ENCODE data around the gene NTM.

NTM gene

DNA sequence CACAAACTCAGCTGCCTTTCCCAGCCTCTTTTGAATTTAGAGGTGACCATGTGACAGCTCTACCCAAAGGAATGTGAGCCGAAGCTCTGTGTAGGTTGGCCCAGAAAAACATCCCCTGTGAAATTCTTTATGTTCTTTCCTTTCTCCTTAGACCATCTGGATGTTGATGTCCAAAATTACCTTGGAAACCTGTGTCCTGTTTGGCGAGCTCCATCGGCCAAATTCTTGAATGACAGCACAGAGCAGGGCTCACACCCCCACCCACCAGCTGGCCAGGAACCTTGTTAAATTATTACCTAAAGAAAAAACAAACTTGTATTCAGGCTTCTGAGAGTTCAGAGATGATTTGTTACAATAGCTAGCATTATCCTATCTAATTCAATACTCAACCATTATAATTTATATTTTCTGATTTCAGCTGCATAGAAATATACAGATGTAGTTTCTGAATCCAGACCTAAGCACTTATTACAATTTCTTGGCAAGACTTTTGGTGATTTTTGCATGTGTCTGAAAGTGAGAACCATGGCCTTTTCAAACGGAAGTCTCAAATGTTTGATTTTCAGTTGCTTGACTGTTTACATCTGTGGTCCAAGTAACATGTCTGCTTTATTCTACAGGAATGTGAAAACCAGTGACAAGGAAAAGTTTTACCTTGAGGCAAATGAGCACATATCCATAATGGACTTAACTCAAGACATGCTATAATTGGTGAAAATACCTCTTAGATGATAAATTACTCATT, 554.2 kb downstream of the NTM start:
- H3K4me1 ChIP-seq (ENCODE audit: control insufficient read depth, insufficient read depth, low read length, poor library complexity, severe bottlenecking): no peaks in the 10 kb centered on the region
- no peak overlapping the region for H3K4me3 ChIP-seq (ENCODE audit: insufficient read depth, low read depth, low read length, poor library complexity, severe bottlenecking)
- DNase-seq: no peak
- H3K27me3 ChIP-seq (replicated peaks; ENCODE audit: control insufficient read depth, insufficient read depth, low read length, poor library complexity, severe bottlenecking): no peaks in the 10 kb centered on the region
- H3K27ac ChIP-seq (ENCODE audit: insufficient read depth, low read length, poor library complexity, severe bottlenecking): no peak overlapping the region
- H3K36me3 ChIP-seq (ENCODE audit: control insufficient read depth, insufficient read depth, low read length): no peaks in the 10 kb centered on the region
- no peaks in the 10 kb centered on the region for H3K9me3 ChIP-seq (ENCODE audit: control insufficient read depth, low read length)

GRCh38 chr11:131925829-131926228, 555.4 kb downstream of the NTM start:
- H3K36me3 ChIP-seq (ENCODE audit: control insufficient read depth, insufficient read depth, low read length): no peaks in the 10 kb centered on the region
- H3K4me3 ChIP-seq (ENCODE audit: insufficient read depth, low read depth, low read length, poor library complexity, severe bottlenecking): no peak overlapping the region
- H3K9me3 ChIP-seq (ENCODE audit: control insufficient read depth, low read length): no peaks in the 10 kb centered on the region

DNA sequence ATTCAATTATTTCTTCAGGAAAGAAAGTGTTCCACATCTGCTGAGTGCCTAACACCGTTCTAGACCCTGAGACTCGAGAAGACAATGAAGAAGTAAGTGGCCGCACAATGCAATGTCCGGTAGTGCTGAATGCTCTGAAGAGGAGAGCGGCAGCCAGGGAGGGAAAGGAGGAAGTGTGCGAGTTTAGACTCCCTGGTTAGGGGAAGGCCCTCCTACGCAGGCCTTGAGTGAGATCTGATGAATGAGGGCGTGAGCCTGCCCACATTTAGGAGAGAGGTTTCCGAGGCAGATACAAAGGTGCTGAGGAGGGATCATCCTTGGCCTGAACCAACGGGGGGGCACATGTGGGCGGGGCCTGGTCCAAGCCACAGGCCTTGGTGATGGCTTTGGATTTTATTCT, 558.6 kb downstream of the NTM start:
- Histone ChIP-seq H3K27me3 (replicated peaks; ENCODE audit: control insufficient read depth, insufficient read depth, low read length, poor library complexity, severe bottlenecking) (no peaks in the 10 kb centered on the region), H3K4me1 (ENCODE audit: control insufficient read depth, insufficient read depth, low read length, poor library complexity, severe bottlenecking) (no peaks in the 10 kb centered on the region), H3K27ac (ENCODE audit: insufficient read depth, low read length, poor library complexity, severe bottlenecking) (no peak overlapping the region), H3K9me3 (ENCODE audit: control insufficient read depth, low read length) (no peaks in the 10 kb centered on the region), H3K36me3 (ENCODE audit: control insufficient read depth, insufficient read depth, low read length) (no peaks in the 10 kb centered on the region), H3K4me3 (ENCODE audit: insufficient read depth, low read depth, low read length, poor library complexity, severe bottlenecking) (no peak overlapping the region)
- DNase-seq: no peak

More at GRCh38 chr11:131925829-131926228, 555.4 kb downstream of the NTM start:
- Histone ChIP-seq H3K4me1 (ENCODE audit: control insufficient read depth, insufficient read depth, low read length, poor library complexity, severe bottlenecking) (no peaks in the 10 kb centered on the region), H3K27me3 (replicated peaks; ENCODE audit: control insufficient read depth, insufficient read depth, low read length, poor library complexity, severe bottlenecking) (no peaks in the 10 kb centered on the region), H3K27ac (ENCODE audit: insufficient read depth, low read length, poor library complexity, severe bottlenecking) (no peak overlapping the region)
- DNase-seq: no peak

- DNase-seq: no peak
- Histone ChIP-seq H3K27ac (ENCODE audit: insufficient read depth, low read length, poor library complexity, severe bottlenecking) (no peak overlapping the region), H3K4me1 (ENCODE audit: control insufficient read depth, insufficient read depth, low read length, poor library complexity, severe bottlenecking) (no peaks in the 10 kb centered on the region)
These were observed 562.3 kb downstream of the NTM start for GRCh38 chr11:131932584-131933325.

GRCh38 chr11:131934006-131934405, 563.6 kb downstream of the NTM start:
- Histone ChIP-seq H3K4me1 (ENCODE audit: control insufficient read depth, insufficient read depth, low read length, poor library complexity, severe bottlenecking) (no peaks in the 10 kb centered on the region), H3K27ac (ENCODE audit: insufficient read depth, low read length, poor library complexity, severe bottlenecking) (no peak overlapping the region), H3K9me3 (ENCODE audit: control insufficient read depth, low read length) (no peaks in the 10 kb centered on the region), H3K36me3 (ENCODE audit: control insufficient read depth, insufficient read depth, low read length) (no peaks in the 10 kb centered on the region), H3K27me3 (replicated peaks; ENCODE audit: control insufficient read depth, insufficient read depth, low read length, poor library complexity, severe bottlenecking) (no peaks in the 10 kb centered on the region), H3K4me3 (ENCODE audit: insufficient read depth, low read depth, low read length, poor library complexity, severe bottlenecking) (no peak overlapping the region)
- no peak for DNase-seq

More at GRCh38 chr11:131932584-131933325, 562.3 kb downstream of the NTM start:
- Histone ChIP-seq H3K36me3 (ENCODE audit: control insufficient read depth, insufficient read depth, low read length) (no peaks in the 10 kb centered on the region), H3K9me3 (ENCODE audit: control insufficient read depth, low read length) (no peaks in the 10 kb centered on the region), H3K27me3 (replicated peaks; ENCODE audit: control insufficient read depth, insufficient read depth, low read length, poor library complexity, severe bottlenecking) (no peaks in the 10 kb centered on the region), H3K4me3 (ENCODE audit: insufficient read depth, low read depth, low read length, poor library complexity, severe bottlenecking) (no peak overlapping the region)

DNA sequence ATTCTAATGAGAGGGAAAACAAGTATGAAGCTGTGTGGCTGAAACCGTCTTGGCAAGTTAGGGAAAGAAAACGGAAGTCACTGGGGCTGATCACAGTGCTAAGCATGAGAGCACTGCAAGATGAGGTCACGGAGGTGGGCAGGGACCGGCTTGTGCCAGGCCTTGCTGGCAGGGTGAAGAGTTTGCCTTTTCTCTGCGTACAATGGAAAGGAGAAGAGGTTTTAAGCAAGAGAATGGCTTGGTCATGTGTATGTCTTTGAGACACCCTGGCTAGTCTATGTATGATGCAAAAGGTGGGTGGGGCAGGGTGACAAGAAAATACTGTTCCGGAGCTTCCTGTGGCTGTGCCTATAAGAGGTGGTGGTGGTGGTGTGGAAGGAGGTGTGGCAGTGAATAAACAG, 567.9 kb downstream of the NTM start:
- Histone ChIP-seq H3K27me3 (replicated peaks; ENCODE audit: control insufficient read depth, insufficient read depth, low read length, poor library complexity, severe bottlenecking) (no peaks in the 10 kb centered on the region), H3K9me3 (ENCODE audit: control insufficient read depth, low read length) (no peaks in the 10 kb centered on the region), H3K27ac (ENCODE audit: insufficient read depth, low read length, poor library complexity, severe bottlenecking) (no peak overlapping the region), H3K36me3 (ENCODE audit: control insufficient read depth, insufficient read depth, low read length) (no peaks in the 10 kb centered on the region), H3K4me1 (ENCODE audit: control insufficient read depth, insufficient read depth, low read length, poor library complexity, severe bottlenecking) (no peaks in the 10 kb centered on the region), H3K4me3 (ENCODE audit: insufficient read depth, low read depth, low read length, poor library complexity, severe bottlenecking) (no peak overlapping the region)
- DNase-seq: no peak

DNA sequence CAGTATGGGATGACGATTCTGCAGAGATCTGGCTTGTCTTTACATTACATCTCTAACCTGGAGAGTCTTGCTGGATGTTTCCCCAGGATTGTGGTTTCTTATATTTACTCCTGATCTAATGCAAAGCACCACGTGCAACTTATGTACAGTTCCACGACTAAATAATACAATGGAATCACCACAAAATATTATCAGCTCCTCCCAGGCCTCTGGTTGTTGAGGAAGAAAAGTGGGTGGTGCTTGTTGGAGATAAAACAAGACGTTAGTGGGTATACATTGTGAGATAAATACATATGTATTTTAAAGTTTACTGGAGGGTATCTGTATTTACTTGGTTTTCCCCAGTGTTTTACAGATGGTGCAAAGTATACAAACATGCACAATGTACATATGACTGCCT, 569.7 kb downstream of the NTM start:
- Histone ChIP-seq H3K9me3 (ENCODE audit: control insufficient read depth, low read length) (no peaks in the 10 kb centered on the region), H3K4me3 (ENCODE audit: insufficient read depth, low read depth, low read length, poor library complexity, severe bottlenecking) (no peak overlapping the region), H3K27ac (ENCODE audit: insufficient read depth, low read length, poor library complexity, severe bottlenecking) (no peak overlapping the region), H3K27me3 (replicated peaks; ENCODE audit: control insufficient read depth, insufficient read depth, low read length, poor library complexity, severe bottlenecking) (no peaks in the 10 kb centered on the region), H3K4me1 (ENCODE audit: control insufficient read depth, insufficient read depth, low read length, poor library complexity, severe bottlenecking) (no peaks in the 10 kb centered on the region), H3K36me3 (ENCODE audit: control insufficient read depth, insufficient read depth, low read length) (no peaks in the 10 kb centered on the region)
- DNase-seq: no peak

DNA sequence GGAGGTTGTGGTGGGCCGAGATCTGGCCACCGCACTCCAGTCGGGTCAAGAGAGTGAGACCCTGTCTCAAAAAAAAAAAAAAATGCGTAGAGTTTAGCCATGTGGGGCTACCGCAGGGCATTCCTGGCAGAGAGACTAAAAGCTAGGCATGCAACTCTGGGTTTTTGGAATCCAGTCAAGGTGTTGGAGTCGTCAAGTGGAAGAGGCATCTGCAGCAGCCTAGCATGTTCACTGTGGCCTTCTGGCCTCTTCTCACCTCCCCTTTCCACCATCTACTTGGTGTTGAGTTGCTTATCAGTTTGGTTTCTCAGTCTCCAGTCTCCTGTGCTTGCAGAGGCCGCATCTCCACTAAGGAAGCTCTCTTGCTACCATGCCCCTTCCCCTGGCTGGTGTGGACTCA, 572.5 kb downstream of the NTM start:
- H3K36me3 ChIP-seq (ENCODE audit: control insufficient read depth, insufficient read depth, low read length): no peaks in the 10 kb centered on the region
- H3K27ac ChIP-seq (ENCODE audit: insufficient read depth, low read length, poor library complexity, severe bottlenecking): no peak overlapping the region
- no peaks in the 10 kb centered on the region for H3K27me3 ChIP-seq (replicated peaks; ENCODE audit: control insufficient read depth, insufficient read depth, low read length, poor library complexity, severe bottlenecking)
- H3K4me3 ChIP-seq (ENCODE audit: insufficient read depth, low read depth, low read length, poor library complexity, severe bottlenecking): no peak overlapping the region
- no peaks in the 10 kb centered on the region for H3K9me3 ChIP-seq (ENCODE audit: control insufficient read depth, low read length)
- DNase-seq: no peak
- no peaks in the 10 kb centered on the region for H3K4me1 ChIP-seq (ENCODE audit: control insufficient read depth, insufficient read depth, low read length, poor library complexity, severe bottlenecking)

- H3K9me3 ChIP-seq (ENCODE audit: control insufficient read depth, low read length): no peaks in the 10 kb centered on the region
- H3K27ac ChIP-seq (ENCODE audit: insufficient read depth, low read length, poor library complexity, severe bottlenecking): no peak overlapping the region
- no peaks in the 10 kb centered on the region for H3K36me3 ChIP-seq (ENCODE audit: control insufficient read depth, insufficient read depth, low read length)
- H3K27me3 ChIP-seq (replicated peaks; ENCODE audit: control insufficient read depth, insufficient read depth, low read length, poor library complexity, severe bottlenecking): no peaks in the 10 kb centered on the region
- no peaks in the 10 kb centered on the region for H3K4me1 ChIP-seq (ENCODE audit: control insufficient read depth, insufficient read depth, low read length, poor library complexity, severe bottlenecking)
- H3K4me3 ChIP-seq (ENCODE audit: insufficient read depth, low read depth, low read length, poor library complexity, severe bottlenecking): no peak overlapping the region
- no peak for DNase-seq
These were observed 572.9 kb downstream of the NTM start for GRCh38 chr11:131943295-131943694.

- no peak overlapping the region for H3K27ac ChIP-seq (ENCODE audit: insufficient read depth, low read length, poor library complexity, severe bottlenecking)
- H3K36me3 ChIP-seq (ENCODE audit: control insufficient read depth, insufficient read depth, low read length): no peaks in the 10 kb centered on the region
- H3K27me3 ChIP-seq (replicated peaks; ENCODE audit: control insufficient read depth, insufficient read depth, low read length, poor library complexity, severe bottlenecking): no peaks in the 10 kb centered on the region
- no peaks in the 10 kb centered on the region for H3K9me3 ChIP-seq (ENCODE audit: control insufficient read depth, low read length)
- no peak overlapping the region for H3K4me3 ChIP-seq (ENCODE audit: insufficient read depth, low read depth, low read length, poor library complexity, severe bottlenecking)
- DNase-seq: no peak
- H3K4me1 ChIP-seq (ENCODE audit: control insufficient read depth, insufficient read depth, low read length, poor library complexity, severe bottlenecking): no peaks in the 10 kb centered on the region
These were observed 574.3 kb downstream of the NTM start for GRCh38 chr11:131944736-131945135.

Measured in effector memory CD4-positive, alpha-beta T cell (primary cell).